Natural killer cell (primary cell): Measurements from ENCODE around the gene IRX6. TPM values are rescaled to one million over a fixed set of nuclear protein-coding genes. Genes with fewer than 3 reads are reported as not detected.

ENCODE experiments used
- ATAC-seq, 3 donors: fragments of 150-1000 bp in 2 of 3; fragments of 200-7000 bp in 1 of 3; cut with Tn5 transposase; 1 replicate in 1 of 3; 2 replicates in 2 of 3; pipeline ENCODE4 v1.10.0; 2021; ENCODE audit warnings: mild to moderate bottlenecking in 2 of 3, moderate library complexity in 2 of 3
- DNase-seq, 2 donors: peaks; one replicate each; pipeline versions ENCODE4 v3.0.0 to v3.0.0-alpha.2; 2013 to 2021; ENCODE audit warnings: mixed read lengths in 1 of 2
- H3K27ac ChIP-seq: one replicate; pipeline ENCODE4 v1.5.1; 2013; ENCODE audit warnings: mild to moderate bottlenecking, low read length
- H3K27me3 ChIP-seq: one replicate; pipeline ENCODE4 v1.6.1; 2013; ENCODE audit warnings: low read length; ENCODE audit not compliant: control insufficient read depth, insufficient read depth
- H3K36me3 ChIP-seq: one replicate; pipeline ENCODE4 v1.6.1; 2013; ENCODE audit warnings: low read length; ENCODE audit not compliant: control insufficient read depth, insufficient read depth
- H3K4me1 ChIP-seq: one replicate; pipeline ENCODE4 v1.6.1; 2013; ENCODE audit warnings: low read length; ENCODE audit not compliant: control insufficient read depth, insufficient read depth
- H3K4me3 ChIP-seq: one replicate; pipeline ENCODE4 v1.5.1; 2013; ENCODE audit warnings: low read length
- H3K9me3 ChIP-seq: one replicate; pipeline ENCODE4 v1.6.1; 2013; ENCODE audit warnings: low read length; ENCODE audit not compliant: control insufficient read depth, insufficient read depth
- H3K27ac Mint-ChIP-seq, 2 donors: one replicate each; pipeline ENCODE4 v1.8.0; 2022; ENCODE audit warnings: mild to moderate bottlenecking in 2 of 2, mixed read lengths in 2 of 2, moderate library complexity in 1 of 2
- H3K27me3 Mint-ChIP-seq, 2 donors: one replicate each; pipeline ENCODE4 v1.8.0; 2022; ENCODE audit warnings: low read depth in 2 of 2, mixed read lengths in 2 of 2
- H3K36me3 Mint-ChIP-seq: one replicate; pipeline ENCODE4 v1.8.0; 2022; ENCODE audit warnings: mixed read lengths
- H3K4me1 Mint-ChIP-seq, 2 donors: one replicate each; pipeline ENCODE4 v1.8.0; 2022; ENCODE audit warnings: mixed read lengths in 2 of 2
- H3K4me3 Mint-ChIP-seq: one replicate; pipeline ENCODE4 v1.8.0; 2022; ENCODE audit warnings: mild to moderate bottlenecking, moderate library complexity, mixed read lengths
- H3K9me3 Mint-ChIP-seq, 2 donors: one replicate each; pipeline ENCODE4 v1.8.0; 2022; ENCODE audit warnings: mixed read lengths in 2 of 2
- CTCF ChIP-seq: fragments of 200-600 bp; IDR thresholded peaks from one replicate; pipeline ENCODE4 v1.8.0; 2022; ENCODE audit warnings: antibody characterized with exemption
- WGBS: methylation state at CpG from one replicate; pipeline ENCODE4 v1.1.7; 2013; ENCODE audit warnings: missing lambda C conversion rate; ENCODE audit not compliant: insufficient coverage; 5-methylcytosine and 5-hydroxymethylcytosine counted together
- intact Hi-C: fragments of 100-400 bp; cut with micrococcal nuclease; formaldehyde crosslinking; loops from one replicate; pipeline ENCODE4 v1.14.2; 2022
- total RNA-seq, 4 donors: library from RNA; stranded (reverse); fragments of 120-200 nt in 1 of 4; gene quantifications; one replicate each; pipeline versions ENCODE4 v1.2.3 to v1.2.4, GENCODE V29; 2013 to 2022

The IRX6 gene
- total RNA-seq, 3 donors from 2014 or later (not counting 1 experiment from before 2014, with no cell fraction given): not detected

GRCh38 chr16:55297062-55297909, 26.7 kb upstream of the IRX6 start:
- H3K4me3 ChIP-seq: no peak overlapping the region
- 85% methylated on average over 10 of the region's 10 CpGs for WGBS

GRCh38 chr16:55297910-55298479, 26.0 kb upstream of the IRX6 start:
- intact Hi-C loops: no loop called here
- DNase-seq (no peak), ATAC-seq (no peak)
- Histone ChIP-seq H3K9me3 (no peaks in the 10 kb centered on the region), H3K27ac (no peak overlapping the region), H3K36me3 (no peaks in the 10 kb centered on the region), H3K27me3 (no peaks in the 10 kb centered on the region), H3K4me3 (no peak overlapping the region), H3K4me1 (no peaks in the 10 kb centered on the region)
- Mint-ChIP-seq H3K4me1 (no peaks in the 10 kb centered on the region), H3K27ac (no peak overlapping the region), H3K9me3 (peaks cover 0 to 2% of the 10 kb centered on the region in 2 donors), H3K36me3 (no peaks in the 10 kb centered on the region), H3K27me3 (peaks cover 9 to 12% of the 10 kb centered on the region in 2 donors), H3K4me3 (no peak overlapping the region)
- no CpG with 5 or more reads among the region's 1 CpG for WGBS
- no peak for TF ChIP-seq CTCF

More at GRCh38 chr16:55297062-55297909, 26.7 kb upstream of the IRX6 start:
- H3K27me3 ChIP-seq: no peaks in the 10 kb centered on the region
- no peaks in the 10 kb centered on the region for H3K9me3 ChIP-seq
- Mint-ChIP-seq H3K4me1 (no peaks in the 10 kb centered on the region), H3K36me3 (no peaks in the 10 kb centered on the region), H3K9me3 (peaks cover 0 to 2% of the 10 kb centered on the region in 2 donors), H3K4me3 (no peak overlapping the region), H3K27ac (no peak overlapping the region), H3K27me3 (peaks cover 8 to 9% of the 10 kb centered on the region in 2 donors)
- H3K36me3 ChIP-seq: no peaks in the 10 kb centered on the region
- DNase-seq (no peak), ATAC-seq (no peak)
- no peak for TF ChIP-seq CTCF
- H3K4me1 ChIP-seq: no peaks in the 10 kb centered on the region
- intact Hi-C loops: no loop called here
- no peak overlapping the region for H3K27ac ChIP-seq

- no peak for TF ChIP-seq CTCF
- no peak overlapping the region for H3K4me3 Mint-ChIP-seq
- Histone ChIP-seq H3K4me1 (no peaks in the 10 kb centered on the region), H3K9me3 (no peaks in the 10 kb centered on the region), H3K27ac (no peak overlapping the region), H3K36me3 (no peaks in the 10 kb centered on the region), H3K27me3 (no peaks in the 10 kb centered on the region), H3K4me3 (no peak overlapping the region)
- DNase-seq: no peak
- H3K9me3 Mint-ChIP-seq: peaks cover 0 to 2% of the 10 kb centered on the region in 2 donors
- ATAC-seq: no peak
- intact Hi-C loops: no loop called here
- WGBS: 32% methylated on average over 9 of the region's 11 CpGs
- H3K4me1 Mint-ChIP-seq: no peaks in the 10 kb centered on the region
- peaks cover 9 to 13% of the 10 kb centered on the region in 2 donors for H3K27me3 Mint-ChIP-seq
- no peak overlapping the region for H3K27ac Mint-ChIP-seq
- no peaks in the 10 kb centered on the region for H3K36me3 Mint-ChIP-seq
These were observed 22.5 kb upstream of the IRX6 start for GRCh38 chr16:55301385-55302008.
